HepG2 (cell line): Measurements from ENCODE around the gene ACTR3. TPM values are rescaled to one million over a fixed set of nuclear protein-coding genes. Genes with fewer than 3 reads are reported as not detected.
A peak's percentile ranks its signal among the peaks of the same experiment; 100 is the strongest.

Source experiments
- ATM ChIP-seq: fragments of 450-650 bp; IDR thresholded peaks from 2 replicates; pipeline ENCODE4 v1.7.1; 2017; ENCODE audit warnings: mild to moderate bottlenecking, borderline replicate concordance
- CBFB ChIP-seq: sonication (generic); formaldehyde crosslinking; IDR thresholded peaks from 2 replicates; pipeline ENCODE4 v1.4.0; 2020; ENCODE audit warnings: missing genetic modification reagents
- CREB1 ChIP-seq, 2 experiments: fragments of 450-650 bp in 1 of 2; IDR thresholded peaks; 2 replicates each; pipeline ENCODE4 v1.6.1; 2016 to 2017; ENCODE audit warnings: control low read depth in 1 of 2, mild to moderate bottlenecking in 1 of 2, missing compliant biosample characterization in 1 of 2, missing genetic modification characterization in 1 of 2
- ETV5 ChIP-seq: IDR thresholded peaks from 2 replicates; pipeline ENCODE4 v1.6.1; 2018; ENCODE audit warnings: missing biosample characterization, missing genetic modification reagents, inconsistent platforms, borderline replicate concordance
- FOXA1 ChIP-seq, 2 experiments: fragments of 450-650 bp in 1 of 2; sonication (generic) in 1 of 2; formaldehyde crosslinking in 1 of 2; IDR thresholded peaks; 2 replicates each; pipeline versions ENCODE4 v1.4.0 to v1.6.1; 2016 to 2020; ENCODE audit warnings: missing genetic modification reagents in 1 of 2
- MTF2 ChIP-seq: sonication (generic); formaldehyde crosslinking; IDR thresholded peaks from 2 replicates; pipeline ENCODE4 v1.5.0; 2020; ENCODE audit warnings: missing genetic modification reagents, borderline replicate concordance
- MXI1 ChIP-seq: IDR thresholded peaks from 3 replicates; pipeline ENCODE4 v1.6.1; 2012; ENCODE audit warnings: low read depth, low read length, inconsistent platforms, borderline replicate concordance
- RARG ChIP-seq: sonication (generic); formaldehyde crosslinking; IDR thresholded peaks from 2 replicates; pipeline ENCODE4 v1.4.0; 2020; ENCODE audit warnings: low read depth, mild to moderate bottlenecking, missing genetic modification reagents
- RBFOX2 ChIP-seq: fragments of 200-400 bp; formaldehyde crosslinking; IDR thresholded peaks from 2 replicates; pipeline ENCODE4 v1.6.1; 2017; ENCODE audit warnings: low read depth, mild to moderate bottlenecking, low read length
- RELA ChIP-seq: sonication (generic); formaldehyde crosslinking; IDR thresholded peaks from 2 replicates; pipeline ENCODE4 v1.4.0; 2020; ENCODE audit warnings: missing genetic modification reagents
- STAG1 ChIP-seq: sonication (generic); formaldehyde crosslinking; IDR thresholded peaks from 2 replicates; pipeline ENCODE4 v1.4.0; 2020; ENCODE audit warnings: missing genetic modification reagents
- TARDBP ChIP-seq: sonication (generic); formaldehyde crosslinking; IDR thresholded peaks from 2 replicates; pipeline ENCODE4 v1.8.0; 2022; ENCODE audit warnings: mild to moderate bottlenecking, missing genetic modification reagents
- ZFX ChIP-seq: sonication (generic); formaldehyde crosslinking; IDR thresholded peaks from 2 replicates; pipeline ENCODE4 v1.4.0; 2020; ENCODE audit warnings: mild to moderate bottlenecking, low read depth, missing genetic modification reagents, moderate library complexity
- ZNF317 ChIP-seq: sonication (generic); formaldehyde crosslinking; IDR thresholded peaks from 2 replicates; pipeline ENCODE4 v1.5.0; 2020; ENCODE audit warnings: mild to moderate bottlenecking, missing genetic modification reagents
- ZNF446 ChIP-seq: sonication (generic); formaldehyde crosslinking; IDR thresholded peaks from 2 replicates; pipeline ENCODE4 v1.5.0; 2020; ENCODE audit warnings: mild to moderate bottlenecking, missing genetic modification reagents
- polyA plus RNA-seq, 8 experiments: library from polyadenylated mRNA; depleted of rRNA in 3 of 8; stranded (reverse) in 7 of 8; unstranded in 1 of 8; fragments of >200 nt; fragmentation: Illumina TruSeq in 4 of 8; extraction: Trizol in 4 of 8; gene quantifications; 2 replicates each; pipeline versions ENCODE4 v1.2.1 to v1.2.3, GENCODE V29; 2011 to 2016; ENCODE audit warnings: low read depth in 4 of 8, missing spikeins in 1 of 8, mixed read lengths in 1 of 8; ENCODE audit not compliant: insufficient read depth in 1 of 8
- total RNA-seq, 5 experiments: library from RNA; depleted of rRNA; stranded (reverse); fragments of >200 nt; fragmentation: Illumina TruSeq; extraction: Trizol; gene quantifications; 2 replicates each; pipeline ENCODE4 v1.2.3, GENCODE V29; 2016; ENCODE audit warnings: low read depth in 1 of 5
- TF ChIP-seq, protein P1 (sequence below): sonication (generic); formaldehyde crosslinking; IDR thresholded peaks from 2 replicates; pipeline ENCODE4 v1.5.1; 2020; ENCODE audit warnings: mild to moderate bottlenecking, missing genetic modification reagents, moderate library complexity
- TF ChIP-seq, protein P2 (sequence below): sonication (generic); formaldehyde crosslinking; IDR thresholded peaks from 2 replicates; pipeline ENCODE4 v1.8.0; 2022; ENCODE audit warnings: mild to moderate bottlenecking, missing genetic modification reagents; ENCODE audit not compliant: insufficient replicate concordance
- TF ChIP-seq, protein P3 (sequence below): sonication (generic); formaldehyde crosslinking; conservative IDR thresholded peaks from 2 replicates; pipeline ENCODE4 v1.8.1; 2023; ENCODE audit warnings: missing genetic modification reagents
- TF ChIP-seq, protein P4 (sequence below): sonication (generic); formaldehyde crosslinking; IDR thresholded peaks from 2 replicates; pipeline ENCODE4 v1.4.0; 2020; ENCODE audit warnings: missing genetic modification reagents
- TF ChIP-seq, protein P5 (sequence below): sonication (generic); formaldehyde crosslinking; IDR thresholded peaks from 2 replicates; pipeline ENCODE4 v1.4.0; 2020; ENCODE audit warnings: missing genetic modification reagents, borderline replicate concordance

Gene ACTR3
- total and polyA plus RNA-seq, 2 of the 13 experiments (the other 11 are each of a cell fraction or from before 2014, with no cell fraction given): 123 to 225 TPM

DNA sequence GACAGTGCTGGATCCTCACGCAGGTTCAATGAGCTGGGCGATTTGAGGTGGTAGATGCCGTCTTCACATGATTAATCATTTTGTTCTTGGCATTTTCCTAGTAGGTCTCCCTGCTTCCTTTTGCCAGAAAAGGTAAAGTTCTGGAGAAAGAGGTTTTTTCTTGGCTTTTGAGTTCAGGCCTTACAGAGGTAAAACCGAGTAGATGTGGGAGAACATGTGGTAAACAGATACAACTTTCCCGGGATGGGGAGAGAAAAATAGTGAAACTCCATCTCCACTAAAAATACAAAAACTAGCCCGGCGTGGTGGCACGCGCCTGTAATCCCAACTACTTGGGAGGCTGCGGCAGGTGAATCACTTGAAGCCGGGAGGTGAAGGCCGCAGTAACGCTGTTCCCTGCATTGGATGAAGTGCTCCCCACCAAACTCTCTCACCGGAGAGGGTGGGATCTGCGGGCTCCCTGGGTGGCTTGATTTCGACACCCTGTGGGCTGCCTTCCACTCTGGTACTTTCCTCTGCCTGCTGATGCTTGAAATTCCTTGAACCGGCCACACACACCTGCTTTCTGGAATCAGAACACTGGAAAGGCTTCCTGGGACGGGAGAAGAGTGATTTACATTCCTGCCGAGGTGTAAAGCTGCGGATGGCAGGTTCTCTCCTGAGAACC, 88.8 kb downstream of the ACTR3 start (continued):
- TF ChIP-seq, protein P1, sequence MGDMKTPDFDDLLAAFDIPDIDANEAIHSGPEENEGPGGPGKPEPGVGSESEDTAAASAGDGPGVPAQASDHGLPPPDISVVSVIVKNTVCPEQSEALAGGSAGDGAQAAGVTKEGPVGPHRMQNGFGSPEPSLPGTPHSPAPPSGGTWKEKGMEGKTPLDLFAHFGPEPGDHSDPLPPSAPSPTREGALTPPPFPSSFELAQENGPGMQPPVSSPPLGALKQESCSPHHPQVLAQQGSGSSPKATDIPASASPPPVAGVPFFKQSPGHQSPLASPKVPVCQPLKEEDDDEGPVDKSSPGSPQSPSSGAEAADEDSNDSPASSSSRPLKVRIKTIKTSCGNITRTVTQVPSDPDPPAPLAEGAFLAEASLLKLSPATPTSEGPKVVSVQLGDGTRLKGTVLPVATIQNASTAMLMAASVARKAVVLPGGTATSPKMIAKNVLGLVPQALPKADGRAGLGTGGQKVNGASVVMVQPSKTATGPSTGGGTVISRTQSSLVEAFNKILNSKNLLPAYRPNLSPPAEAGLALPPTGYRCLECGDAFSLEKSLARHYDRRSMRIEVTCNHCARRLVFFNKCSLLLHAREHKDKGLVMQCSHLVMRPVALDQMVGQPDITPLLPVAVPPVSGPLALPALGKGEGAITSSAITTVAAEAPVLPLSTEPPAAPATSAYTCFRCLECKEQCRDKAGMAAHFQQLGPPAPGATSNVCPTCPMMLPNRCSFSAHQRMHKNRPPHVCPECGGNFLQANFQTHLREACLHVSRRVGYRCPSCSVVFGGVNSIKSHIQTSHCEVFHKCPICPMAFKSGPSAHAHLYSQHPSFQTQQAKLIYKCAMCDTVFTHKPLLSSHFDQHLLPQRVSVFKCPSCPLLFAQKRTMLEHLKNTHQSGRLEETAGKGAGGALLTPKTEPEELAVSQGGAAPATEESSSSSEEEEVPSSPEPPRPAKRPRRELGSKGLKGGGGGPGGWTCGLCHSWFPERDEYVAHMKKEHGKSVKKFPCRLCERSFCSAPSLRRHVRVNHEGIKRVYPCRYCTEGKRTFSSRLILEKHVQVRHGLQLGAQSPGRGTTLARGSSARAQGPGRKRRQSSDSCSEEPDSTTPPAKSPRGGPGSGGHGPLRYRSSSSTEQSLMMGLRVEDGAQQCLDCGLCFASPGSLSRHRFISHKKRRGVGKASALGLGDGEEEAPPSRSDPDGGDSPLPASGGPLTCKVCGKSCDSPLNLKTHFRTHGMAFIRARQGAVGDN: peak; percentile 82
- TF ChIP-seq RBFOX2 (peak; percentile 25), RARG (CRISPR knock-in tag) (no peak), CREB1 (IDR thresholded peaks at IDR 0.05) (no peak), CREB1 (CRISPR knock-in tag; IDR thresholded peaks at IDR 0.05) (no peak), ZNF317 (CRISPR knock-in tag) (no peak), RELA (CRISPR knock-in tag) (peak; percentile 4; the same call in 1 of the 2 replicates), ATM (no peak), ZFX (CRISPR knock-in tag) (peak; percentile 29; the same call in 1 of the 2 replicates), ETV5 (no peak), CBFB (CRISPR knock-in tag) (no peak), MTF2 (no peak), TARDBP (CRISPR knock-in tag) (no peak), ZNF446 (CRISPR knock-in tag) (no peak), FOXA1 (IDR thresholded peaks at IDR 0.05) (no peak), FOXA1 (CRISPR knock-in tag; IDR thresholded peaks at IDR 0.05) (no peak), MXI1 (no peak), STAG1 (CRISPR knock-in tag) (no peak)
- TF ChIP-seq, protein P2, sequence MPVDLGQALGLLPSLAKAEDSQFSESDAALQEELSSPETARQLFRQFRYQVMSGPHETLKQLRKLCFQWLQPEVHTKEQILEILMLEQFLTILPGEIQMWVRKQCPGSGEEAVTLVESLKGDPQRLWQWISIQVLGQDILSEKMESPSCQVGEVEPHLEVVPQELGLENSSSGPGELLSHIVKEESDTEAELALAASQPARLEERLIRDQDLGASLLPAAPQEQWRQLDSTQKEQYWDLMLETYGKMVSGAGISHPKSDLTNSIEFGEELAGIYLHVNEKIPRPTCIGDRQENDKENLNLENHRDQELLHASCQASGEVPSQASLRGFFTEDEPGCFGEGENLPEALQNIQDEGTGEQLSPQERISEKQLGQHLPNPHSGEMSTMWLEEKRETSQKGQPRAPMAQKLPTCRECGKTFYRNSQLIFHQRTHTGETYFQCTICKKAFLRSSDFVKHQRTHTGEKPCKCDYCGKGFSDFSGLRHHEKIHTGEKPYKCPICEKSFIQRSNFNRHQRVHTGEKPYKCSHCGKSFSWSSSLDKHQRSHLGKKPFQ (CRISPR knock-in tag): peak; percentile 12
- TF ChIP-seq, protein P3, sequence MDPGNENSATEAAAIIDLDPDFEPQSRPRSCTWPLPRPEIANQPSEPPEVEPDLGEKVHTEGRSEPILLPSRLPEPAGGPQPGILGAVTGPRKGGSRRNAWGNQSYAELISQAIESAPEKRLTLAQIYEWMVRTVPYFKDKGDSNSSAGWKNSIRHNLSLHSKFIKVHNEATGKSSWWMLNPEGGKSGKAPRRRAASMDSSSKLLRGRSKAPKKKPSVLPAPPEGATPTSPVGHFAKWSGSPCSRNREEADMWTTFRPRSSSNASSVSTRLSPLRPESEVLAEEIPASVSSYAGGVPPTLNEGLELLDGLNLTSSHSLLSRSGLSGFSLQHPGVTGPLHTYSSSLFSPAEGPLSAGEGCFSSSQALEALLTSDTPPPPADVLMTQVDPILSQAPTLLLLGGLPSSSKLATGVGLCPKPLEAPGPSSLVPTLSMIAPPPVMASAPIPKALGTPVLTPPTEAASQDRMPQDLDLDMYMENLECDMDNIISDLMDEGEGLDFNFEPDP (CRISPR knock-in tag): no peak
- TF ChIP-seq, protein P4, sequence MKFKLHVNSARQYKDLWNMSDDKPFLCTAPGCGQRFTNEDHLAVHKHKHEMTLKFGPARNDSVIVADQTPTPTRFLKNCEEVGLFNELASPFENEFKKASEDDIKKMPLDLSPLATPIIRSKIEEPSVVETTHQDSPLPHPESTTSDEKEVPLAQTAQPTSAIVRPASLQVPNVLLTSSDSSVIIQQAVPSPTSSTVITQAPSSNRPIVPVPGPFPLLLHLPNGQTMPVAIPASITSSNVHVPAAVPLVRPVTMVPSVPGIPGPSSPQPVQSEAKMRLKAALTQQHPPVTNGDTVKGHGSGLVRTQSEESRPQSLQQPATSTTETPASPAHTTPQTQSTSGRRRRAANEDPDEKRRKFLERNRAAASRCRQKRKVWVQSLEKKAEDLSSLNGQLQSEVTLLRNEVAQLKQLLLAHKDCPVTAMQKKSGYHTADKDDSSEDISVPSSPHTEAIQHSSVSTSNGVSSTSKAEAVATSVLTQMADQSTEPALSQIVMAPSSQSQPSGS (CRISPR knock-in tag): no peak
- TF ChIP-seq, protein P5, sequence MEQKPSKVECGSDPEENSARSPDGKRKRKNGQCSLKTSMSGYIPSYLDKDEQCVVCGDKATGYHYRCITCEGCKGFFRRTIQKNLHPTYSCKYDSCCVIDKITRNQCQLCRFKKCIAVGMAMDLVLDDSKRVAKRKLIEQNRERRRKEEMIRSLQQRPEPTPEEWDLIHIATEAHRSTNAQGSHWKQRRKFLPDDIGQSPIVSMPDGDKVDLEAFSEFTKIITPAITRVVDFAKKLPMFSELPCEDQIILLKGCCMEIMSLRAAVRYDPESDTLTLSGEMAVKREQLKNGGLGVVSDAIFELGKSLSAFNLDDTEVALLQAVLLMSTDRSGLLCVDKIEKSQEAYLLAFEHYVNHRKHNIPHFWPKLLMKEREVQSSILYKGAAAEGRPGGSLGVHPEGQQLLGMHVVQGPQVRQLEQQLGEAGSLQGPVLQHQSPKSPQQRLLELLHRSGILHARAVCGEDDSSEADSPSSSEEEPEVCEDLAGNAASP (CRISPR knock-in tag): no peak
